Prostate gland (tissue), 2 donors: ENCODE results near the gene MAP3K13. TPM values are rescaled to one million over a fixed set of nuclear protein-coding genes. Genes with fewer than 3 reads are reported as not detected.
A peak's percentile ranks its signal among the peaks of the same experiment; 100 is the strongest.

ENCODE experiments used
- DNase-seq: peaks from one replicate; pipeline ENCODE4 v3.0.0-alpha.2; 2019; ENCODE audit warnings: low spot score
- H3K27ac ChIP-seq, 2 donors: fragments of 200-600 bp; sonication (generic); 2 replicates each; pipeline ENCODE4 v1.5.1; 2017 to 2019
- H3K27me3 ChIP-seq: fragments of 200-600 bp; sonication (generic); replicated peaks from 2 replicates; pipeline ENCODE4 v1.5.1; 2019; ENCODE audit not compliant: insufficient read depth
- H3K36me3 ChIP-seq, 2 donors: fragments of 200-600 bp; sonication (generic); 1 replicate in 1 of 2; 2 replicates in 1 of 2; pipeline versions ENCODE4 v1.5.1 to v1.8.1; 2017 to 2019
- H3K4me1 ChIP-seq: fragments of 200-600 bp; sonication (generic); replicated peaks from 2 replicates; pipeline ENCODE4 v1.5.1; 2019
- H3K4me3 ChIP-seq, 2 donors: fragments of 200-600 bp; sonication (generic); 2 replicates each; pipeline ENCODE4 v1.5.1; 2017 to 2019
- H3K9me3 ChIP-seq: fragments of 200-600 bp; sonication (generic); 2 replicates; pipeline ENCODE4 v1.5.1; 2017
- POLR2A ChIP-seq: fragments of 450-650 bp; IDR thresholded peaks from one replicate; pipeline ENCODE4 v1.6.1; 2016; ENCODE audit warnings: antibody characterized with exemption, mild to moderate bottlenecking
- POLR2AphosphoS5 ChIP-seq: sonication (generic); formaldehyde crosslinking; IDR thresholded peaks from one replicate; pipeline ENCODE4 v1.6.1; 2017; ENCODE audit warnings: antibody characterized with exemption
- WGBS: methylation state at CpG from one replicate; pipeline ENCODE4 v1.1.5; 2018; 5-methylcytosine and 5-hydroxymethylcytosine counted together
- intact Hi-C: fragments of 100-400 bp; cut with DNase I; formaldehyde crosslinking; loops from one replicate; pipeline ENCODE4 v1.14.2; 2022
- total RNA-seq, 2 donors: library from RNA; depleted of rRNA; stranded (reverse); fragments of >200 nt; gene quantifications; one replicate each; pipeline ENCODE4 v1.1.0, GENCODE V29; 2016
- TF ChIP-seq, protein P1 (sequence below), 4 experiments: fragments of 200-600 bp in 2 of 4; fragments of 450-650 bp in 2 of 4; sonication (generic) in 2 of 4; IDR thresholded peaks; 1 replicate in 3 of 4; 2 replicates in 1 of 4; pipeline ENCODE4 v1.5.1; 2016 to 2019; ENCODE audit warnings: antibody characterized with exemption in 4 of 4, mild to moderate bottlenecking in 2 of 4, moderate library complexity in 2 of 4

The MAP3K13 gene
- total RNA-seq, 2 donors from 2014 or later, result 32.9 to 51.1 TPM

GRCh38 chr3:185490241-185490640 lies 127.3 kb downstream of the MAP3K13 start:
- Histone ChIP-seq H3K9me3 (no peaks in the 10 kb centered on the region), H3K36me3 (peaks cover 0 to 4% of the 10 kb centered on the region in 2 donors), H3K27me3 (no peaks in the 10 kb centered on the region), H3K27ac (no peak overlapping the region), H3K4me1 (no peaks in the 10 kb centered on the region), H3K4me3 (no peak overlapping the region)
- 94% methylated on average over 4 of the region's 4 CpGs for WGBS
- no peak for DNase-seq
- intact Hi-C loops, result loop anchor here (10.0 kb wide), 1 partner anchor 205 kb away; no protein-coding TSS in a partner anchor
- TF ChIP-seq POLR2A (no peak), POLR2AphosphoS5 (no peak)
- TF ChIP-seq, protein P1, sequence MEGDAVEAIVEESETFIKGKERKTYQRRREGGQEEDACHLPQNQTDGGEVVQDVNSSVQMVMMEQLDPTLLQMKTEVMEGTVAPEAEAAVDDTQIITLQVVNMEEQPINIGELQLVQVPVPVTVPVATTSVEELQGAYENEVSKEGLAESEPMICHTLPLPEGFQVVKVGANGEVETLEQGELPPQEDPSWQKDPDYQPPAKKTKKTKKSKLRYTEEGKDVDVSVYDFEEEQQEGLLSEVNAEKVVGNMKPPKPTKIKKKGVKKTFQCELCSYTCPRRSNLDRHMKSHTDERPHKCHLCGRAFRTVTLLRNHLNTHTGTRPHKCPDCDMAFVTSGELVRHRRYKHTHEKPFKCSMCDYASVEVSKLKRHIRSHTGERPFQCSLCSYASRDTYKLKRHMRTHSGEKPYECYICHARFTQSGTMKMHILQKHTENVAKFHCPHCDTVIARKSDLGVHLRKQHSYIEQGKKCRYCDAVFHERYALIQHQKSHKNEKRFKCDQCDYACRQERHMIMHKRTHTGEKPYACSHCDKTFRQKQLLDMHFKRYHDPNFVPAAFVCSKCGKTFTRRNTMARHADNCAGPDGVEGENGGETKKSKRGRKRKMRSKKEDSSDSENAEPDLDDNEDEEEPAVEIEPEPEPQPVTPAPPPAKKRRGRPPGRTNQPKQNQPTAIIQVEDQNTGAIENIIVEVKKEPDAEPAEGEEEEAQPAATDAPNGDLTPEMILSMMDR (IDR thresholded peaks at IDR 0.05), result no peak

- Histone ChIP-seq H3K36me3 (peaks cover 0 to 3% of the 10 kb centered on the region in 2 donors), H3K27ac (peak within 1 kb of the TSS; percentile 86 to 95), H3K27me3 (no peaks in the 10 kb centered on the region), H3K9me3 (no peaks in the 10 kb centered on the region), H3K4me3 (peak within 1 kb of the TSS; percentile 90), H3K4me1 (no peaks in the 10 kb centered on the region)
- intact Hi-C loops, result loop anchor here (10.0 kb wide), 1 partner anchor 214 kb away; no protein-coding TSS in a partner anchor
- DNase-seq, result peak; percentile 95
- TF ChIP-seq, protein P1 (IDR thresholded peaks at IDR 0.05), result peak in 2 of 4 experiments; percentile 10 to 19
- TF ChIP-seq POLR2AphosphoS5, result peak; percentile 96
- peak; percentile 92 for TF ChIP-seq POLR2A
- under 1% methylated on average over 82 of the region's 82 CpGs for WGBS
Measured at GRCh38 chr3:185498503-185499396, 135.8 kb downstream of the MAP3K13 start, which contains the start of gene TMEM41A. Gene TMEM41A (minus strand): TSS chr3:185499035. CDS start chr3:185498961, 74 bp downstream.

DNA sequence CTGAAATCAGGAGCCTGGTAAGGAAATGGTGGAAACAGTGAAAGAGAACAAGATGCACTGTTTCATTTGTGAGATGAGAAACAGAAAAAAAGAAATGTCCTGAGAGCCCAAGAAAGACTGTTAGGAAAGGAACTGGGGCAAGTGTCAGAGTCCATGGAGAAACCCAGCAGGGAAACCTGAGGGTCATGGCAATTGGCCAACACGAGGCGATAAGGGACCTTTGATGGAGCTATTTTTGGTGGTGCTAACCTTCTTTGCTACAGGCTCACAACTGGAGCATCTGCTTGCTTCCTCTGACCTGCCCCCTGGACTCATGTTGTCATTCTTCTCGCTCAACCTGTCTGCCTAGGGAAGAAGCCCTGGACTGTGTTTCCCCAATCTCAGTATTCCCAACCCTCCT lies 140.1 kb downstream of the MAP3K13 start:
- WGBS, result 87% methylated on average over 3 of the region's 3 CpGs
- no peak for DNase-seq
- TF ChIP-seq POLR2A (no peak), POLR2AphosphoS5 (no peak)
- TF ChIP-seq, protein P1 (IDR thresholded peaks at IDR 0.05), result no peak
- peak overlapping the region; percentile 83 to 87 for H3K27ac ChIP-seq
- intact Hi-C loops, result no loop called here
- H3K27me3 ChIP-seq, result no peaks in the 10 kb centered on the region
- no peak overlapping the region for H3K4me3 ChIP-seq
- H3K36me3 ChIP-seq, result no peaks in the 10 kb centered on the region
- H3K4me1 ChIP-seq, result no peaks in the 10 kb centered on the region
- H3K9me3 ChIP-seq, result no peaks in the 10 kb centered on the region

GRCh38 chr3:185503521-185503920 lies 140.6 kb downstream of the MAP3K13 start:
- H3K36me3 ChIP-seq, result no peaks in the 10 kb centered on the region
- TF ChIP-seq POLR2A (no peak), POLR2AphosphoS5 (no peak)
- TF ChIP-seq, protein P1 (IDR thresholded peaks at IDR 0.05), result no peak
- intact Hi-C loops, result no loop called here
- H3K4me3 ChIP-seq, result no peak overlapping the region
- DNase-seq, result no peak
- no peaks in the 10 kb centered on the region for H3K4me1 ChIP-seq
- 54% methylated on average over 1 of the region's 1 CpG for WGBS
- peak overlapping the region; percentile 83 to 87 for H3K27ac ChIP-seq
- H3K9me3 ChIP-seq, result no peaks in the 10 kb centered on the region
- H3K27me3 ChIP-seq, result no peaks in the 10 kb centered on the region
